B cell (primary cell): ENCODE data around the gene TOMM6. TPM values are rescaled to one million over a fixed set of nuclear protein-coding genes. Genes with fewer than 3 reads are reported as not detected.

ENCODE experiments used
- ATAC-seq: fragments of 200-7000 bp; cut with Tn5 transposase; one replicate; pipeline ENCODE4 v1.10.0; 2021; ENCODE audit warnings: low read depth, mild to moderate bottlenecking, moderate number of reproducible peaks, moderate library complexity
- CTCF ChIA-PET: fragments of 350-600 bp; sonication (Branson Sonifier 250); formaldehyde crosslinking; loops from one replicate; lab custom pipeline; 2021; ENCODE audit warnings: antibody characterized with exemption, inconsistent platforms; lab: Charles Lee
- POLR2A ChIA-PET: fragments of 350-600 bp; sonication (Branson Sonifier 250); formaldehyde crosslinking; loops from one replicate; lab custom pipeline; 2021; ENCODE audit warnings: antibody characterized with exemption; lab: Charles Lee
- DNase-seq: peaks from one replicate; pipeline ENCODE4 v3.0.0; 2013
- H2AFZ ChIP-seq: 2 replicates; pipeline ENCODE4 v1.6.1; 2012; ENCODE audit warnings: mild to moderate bottlenecking, low read depth, low read length; ENCODE audit not compliant: insufficient read depth, poor library complexity, severe bottlenecking
- H3K27ac ChIP-seq, 2 donors: 1 replicate in 1 of 2; 2 replicates in 1 of 2; pipeline ENCODE4 v1.5.1; 2012 to 2013; ENCODE audit warnings: low read length in 2 of 2, mild to moderate bottlenecking in 2 of 2, moderate library complexity in 1 of 2
- H3K27me3 ChIP-seq, 4 experiments: fragments of 200-600 bp in 1 of 4; sonication (generic) in 1 of 4; replicated peaks in 1 of 4; 1 replicate in 2 of 4; 2 replicates in 2 of 4; pipeline versions ENCODE4 v1.6.1 to v1.7.0; 2013 to 2016; ENCODE audit warnings: low read length in 3 of 4, mild to moderate bottlenecking in 2 of 4, mixed read lengths in 1 of 4, moderate library complexity in 1 of 4; ENCODE audit not compliant: insufficient read depth in 4 of 4, control insufficient read depth in 3 of 4; ENCODE audit errors: control extremely low read depth in 1 of 4
- H3K36me3 ChIP-seq, 2 experiments: replicated peaks in 1 of 2; 1 replicate in 1 of 2; 2 replicates in 1 of 2; pipeline versions ENCODE4 v1.6.1 to v1.7.1; 2013; ENCODE audit warnings: low read length in 1 of 2; ENCODE audit not compliant: insufficient read depth in 2 of 2, control insufficient read depth in 1 of 2; ENCODE audit errors: control extremely low read depth in 1 of 2, extremely low read depth in 1 of 2
- H3K4me1 ChIP-seq, 2 donors: fragments of 200-600 bp in 1 of 2; sonication (generic) in 1 of 2; 1 replicate in 1 of 2; 2 replicates in 1 of 2; pipeline versions ENCODE4 v1.5.1 to v1.6.1; 2013 to 2017; ENCODE audit warnings: low read length in 2 of 2; ENCODE audit not compliant: control insufficient read depth in 2 of 2, insufficient read depth in 2 of 2
- H3K4me2 ChIP-seq: replicated peaks from 2 replicates; pipeline ENCODE3; 2012; ENCODE audit warnings: mild to moderate bottlenecking, low read depth, low read length; ENCODE audit not compliant: poor library complexity, severe bottlenecking
- H3K4me3 ChIP-seq, 5 experiments: fragments of 200-600 bp in 1 of 5; sonication (generic) in 1 of 5; 1 replicate in 3 of 5; 2 replicates in 2 of 5; pipeline versions ENCODE4 v1.5.1 to v1.7.0; 2011 to 2016; ENCODE audit warnings: low read length in 4 of 5, mild to moderate bottlenecking in 4 of 5, low read depth in 2 of 5, control low read depth in 1 of 5, moderate library complexity in 1 of 5; ENCODE audit not compliant: insufficient read depth in 1 of 5; ENCODE audit errors: control extremely low read depth in 1 of 5, extremely low read depth in 1 of 5
- H3K79me2 ChIP-seq: fragments of 200-600 bp; sonication (generic); one replicate; pipeline ENCODE4 v1.6.0; 2016; ENCODE audit warnings: low read length; ENCODE audit not compliant: control insufficient read depth, insufficient read depth
- H3K9ac ChIP-seq: fragments of 200-600 bp; sonication (generic); 2 replicates; pipeline ENCODE4 v1.6.1; 2017; ENCODE audit warnings: mild to moderate bottlenecking, low read length, moderate library complexity
- H3K9me3 ChIP-seq, 3 donors: one replicate each; pipeline versions ENCODE4 v1.6.1 to v1.7.1; 2013; ENCODE audit warnings: low read length in 2 of 3; ENCODE audit not compliant: control insufficient read depth in 2 of 3, insufficient read depth in 1 of 3; ENCODE audit errors: control extremely low read depth in 1 of 3
- H4K20me1 ChIP-seq: 2 replicates; pipeline ENCODE4 v1.6.0; 2012; ENCODE audit warnings: mild to moderate bottlenecking, low read length; ENCODE audit not compliant: insufficient read depth, control insufficient read depth, poor library complexity, severe bottlenecking
- H3K27ac Mint-ChIP-seq: one replicate; pipeline ENCODE4 v1.8.0; 2021; ENCODE audit warnings: mixed read lengths
- H3K27me3 Mint-ChIP-seq: one replicate; pipeline ENCODE4 v1.8.0; 2021; ENCODE audit warnings: mixed read lengths
- H3K4me1 Mint-ChIP-seq: one replicate; pipeline ENCODE4 v1.8.0; 2021; ENCODE audit warnings: mixed read lengths
- H3K4me3 Mint-ChIP-seq: one replicate; pipeline ENCODE4 v1.8.0; 2021; ENCODE audit warnings: mixed read lengths
- H3K9me3 Mint-ChIP-seq: one replicate; pipeline ENCODE4 v1.8.0; 2022; ENCODE audit warnings: mixed read lengths; ENCODE audit not compliant: insufficient read depth
- CTCF ChIP-seq: fragments of 200-600 bp; IDR thresholded peaks from one replicate; pipeline ENCODE4 v1.8.0; 2022; ENCODE audit warnings: antibody characterized with exemption, mild to moderate bottlenecking
- EZH2 ChIP-seq: IDR thresholded peaks from 2 replicates; pipeline ENCODE4 v1.6.1; 2012; ENCODE audit warnings: borderline replicate concordance, low read depth, mild to moderate bottlenecking, moderate library complexity, low read length; ENCODE audit not compliant: insufficient read depth, poor library complexity, severe bottlenecking
- WGBS: methylation state at CpG from one replicate; pipeline ENCODE4 v1.1.5; 2013; ENCODE audit warnings: missing lambda C conversion rate; ENCODE audit not compliant: insufficient coverage; 5-methylcytosine and 5-hydroxymethylcytosine counted together
- intact Hi-C: fragments of 100-400 bp; cut with micrococcal nuclease; formaldehyde crosslinking; loops from one replicate; pipeline ENCODE4 v1.10.0; 2022
- polyA plus RNA-seq: library from polyadenylated mRNA; depleted of rRNA; stranded (reverse); fragments of >200 nt; gene quantifications from 2 replicates; pipeline ENCODE4 v1.2.3, GENCODE V29; 2012
- total RNA-seq, 2 donors: library from RNA; stranded (reverse); fragments of 120-200 nt in 1 of 2; gene quantifications; 1 replicate in 1 of 2; 2 replicates in 1 of 2; pipeline versions ENCODE4 v1.2.3 to v1.2.4, GENCODE V29; 2013 to 2022

The TOMM6 gene
- total and polyA plus RNA-seq, 2 donors (not counting 1 experiment from before 2014, with no cell fraction given), result 117 to 239 TPM

GRCh38 chr6:41781366-41781730 is 6.1 kb upstream of the TOMM6 start:
- no peak for DNase-seq
- peak overlapping the region; percentile 79 for H3K4me3 Mint-ChIP-seq
- peaks cover 38% of the 10 kb centered on the region for H3K4me1 Mint-ChIP-seq
- Histone ChIP-seq H3K4me1 (peaks cover 26 to 37% of the 10 kb centered on the region in 2 donors), H3K4me3 (no peak overlapping the region), H2AFZ (no peak overlapping the region), H4K20me1 (peaks cover 4% of the 10 kb centered on the region), H3K4me2 (peak overlapping the region; percentile 90), H3K9me3 (no peaks in the 10 kb centered on the region), H3K9ac (no peak overlapping the region), H3K27me3 (no peaks in the 10 kb centered on the region), H3K79me2 (peaks cover 8% of the 10 kb centered on the region), H3K27ac (no peak overlapping the region), H3K36me3 (peaks cover 0 to 9% of the 10 kb centered on the region in 2 experiments)
- no peak for ATAC-seq
- H3K27ac Mint-ChIP-seq, result no peak overlapping the region
- POLR2A ChIA-PET, result interaction anchor here (0.6 to 1.0 kb wide), 3 partner anchors 269 to 387 kb away, joined by 3 to 6 read pairs (median 5); partner anchors contain the start of gene TAF8
- H3K27me3 Mint-ChIP-seq, result no peaks in the 10 kb centered on the region
- no peaks in the 10 kb centered on the region for H3K9me3 Mint-ChIP-seq
- intact Hi-C loops, result loop anchor here (10.0 kb wide), 1 partner anchor 943 kb away; the partner anchor contains the start of gene PRPH2
- no CpG with 5 or more reads among the region's 3 CpGs for WGBS
- CTCF ChIA-PET, result interaction anchor here (1.2 to 10.0 kb wide), 6 partner anchors 13 to 433 kb away, joined by 3 to 198 read pairs (median 7); partner anchors contain the start of genes BYSL, MED20 and TAF8
- TF ChIP-seq CTCF (no peak), EZH2 (no peak)

- Mint-ChIP-seq H3K9me3 (no peaks in the 10 kb centered on the region), H3K4me1 (peaks cover 41% of the 10 kb centered on the region), H3K27ac (no peak overlapping the region), H3K27me3 (no peaks in the 10 kb centered on the region), H3K4me3 (peak overlapping the region; percentile 21)
- Histone ChIP-seq H3K4me1 (peaks cover 26 to 37% of the 10 kb centered on the region in 2 donors), H3K4me2 (no peak overlapping the region), H3K4me3 (no peak overlapping the region), H3K27ac (no peak overlapping the region), H4K20me1 (peaks cover 4% of the 10 kb centered on the region), H3K79me2 (peaks cover 13% of the 10 kb centered on the region), H2AFZ (no peak overlapping the region), H3K36me3 (no peaks in the 10 kb centered on the region), H3K9me3 (no peaks in the 10 kb centered on the region), H3K27me3 (no peaks in the 10 kb centered on the region), H3K9ac (no peak overlapping the region)
- ATAC-seq (no peak), DNase-seq (no peak)
- TF ChIP-seq CTCF (no peak), EZH2 (no peak)
- intact Hi-C loops, result loop anchor here (10.0 kb wide), 1 partner anchor 942 kb away; the partner anchor contains the start of gene PRPH2
- WGBS, result 100% methylated on average over 4 of the region's 6 CpGs
- ChIA-PET POLR2A (interaction anchor here (1.2 kb wide), 1 partner anchor 263 kb away, joined by 5 read pairs; no protein-coding TSS in a partner anchor), CTCF (interaction anchor here (1.4 to 10.0 kb wide), 3 partner anchors 138 to 263 kb away, joined by 4 to 198 read pairs (median 5); partner anchors contain the start of genes BYSL, MED20 and TAF8)
These were observed 4.3 kb upstream of the TOMM6 start for GRCh38 chr6:41783106-41783780.
